Stimulated activated naive CD8-positive, alpha-beta T cell treated with anti-CD3 and anti-CD28 coated beads, Interleukin-15, amount 100 ng/mL, for 72 hours (primary cell): ENCODE data around the gene SUPT20H.

Experiments used
- ATAC-seq: fragments of 150-1000 bp; cut with Tn5 transposase; 2 replicates; pipeline ENCODE4 v1.10.0; 2021; ENCODE audit warnings: mild to moderate bottlenecking, moderate library complexity
- DNase-seq, 2 donors: peaks; one replicate each; pipeline ENCODE4 v3.0.0; 2021 to 2022
- H3K27ac Mint-ChIP-seq, 2 donors: one replicate each; pipeline ENCODE4 v1.8.0; 2022; ENCODE audit warnings: mild to moderate bottlenecking in 2 of 2, mixed read lengths in 2 of 2, moderate library complexity in 2 of 2
- H3K27me3 Mint-ChIP-seq: one replicate; pipeline ENCODE4 v1.8.0; 2022; ENCODE audit warnings: mixed read lengths
- H3K4me1 Mint-ChIP-seq: one replicate; pipeline ENCODE4 v1.8.0; 2022; ENCODE audit warnings: mild to moderate bottlenecking, mixed read lengths
- H3K4me3 Mint-ChIP-seq, 2 donors: one replicate each; pipeline ENCODE4 v1.8.0; 2022; ENCODE audit warnings: mild to moderate bottlenecking in 2 of 2, mixed read lengths in 2 of 2, moderate library complexity in 1 of 2
- H3K9me3 Mint-ChIP-seq, 2 donors: one replicate each; pipeline ENCODE4 v1.8.0; 2022; ENCODE audit warnings: mixed read lengths in 2 of 2

Gene SUPT20H

GRCh38 chr13:37046062-37046461 is 13.4 kb downstream of the SUPT20H start:
- Mint-ChIP-seq H3K4me3 (no peak overlapping the region), H3K27ac (no peak overlapping the region), H3K4me1 (no peaks in the 10 kb centered on the region), H3K27me3 (no peaks in the 10 kb centered on the region), H3K9me3 (no peaks in the 10 kb centered on the region)
- ATAC-seq (no peak), DNase-seq (no peak)

DNA sequence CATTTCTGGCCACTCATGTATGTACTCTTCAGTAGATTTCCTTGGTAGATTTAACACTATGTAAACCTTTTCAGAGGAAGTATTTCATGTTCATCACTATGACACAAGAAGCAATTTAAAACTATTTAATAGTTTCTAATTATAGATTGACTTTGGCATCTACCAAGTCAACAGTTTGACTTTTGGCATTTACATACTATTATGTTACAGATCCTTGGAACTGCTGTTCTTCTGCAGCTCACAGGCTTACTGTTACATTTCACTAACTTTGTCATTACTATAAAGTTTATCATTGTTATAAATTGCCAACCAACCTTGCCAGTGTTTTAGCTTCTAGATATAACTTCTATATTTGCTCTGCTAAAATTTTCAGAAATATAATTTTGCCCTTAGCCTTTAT is 18.7 kb downstream of the SUPT20H start:
- no peak overlapping the region for H3K27ac Mint-ChIP-seq
- no peak for DNase-seq
- no peaks in the 10 kb centered on the region for H3K4me1 Mint-ChIP-seq
- no peak overlapping the region for H3K4me3 Mint-ChIP-seq
- no peaks in the 10 kb centered on the region for H3K9me3 Mint-ChIP-seq
- no peak for ATAC-seq
- no peaks in the 10 kb centered on the region for H3K27me3 Mint-ChIP-seq

DNA sequence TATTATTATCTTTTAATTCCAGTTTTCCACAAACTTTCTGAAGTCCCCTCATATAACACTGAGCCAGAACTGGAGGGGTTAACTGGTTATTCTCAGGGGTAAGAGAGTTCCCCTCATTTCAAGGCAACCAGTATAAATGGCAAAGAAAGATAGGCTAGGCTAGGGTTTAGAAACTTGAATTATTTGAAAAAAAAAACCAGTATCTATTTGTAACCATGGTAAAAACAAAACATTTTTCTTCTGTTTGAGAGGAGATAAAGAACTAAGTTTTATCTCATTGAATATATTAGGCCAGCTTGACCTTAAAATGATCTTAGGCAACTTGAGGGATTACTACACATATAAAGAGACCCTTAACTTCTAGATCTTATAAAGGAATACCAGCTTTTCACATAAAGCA is 19.6 kb downstream of the SUPT20H start:
- ATAC-seq = no peak
- no peaks in the 10 kb centered on the region for H3K27me3 Mint-ChIP-seq

GRCh38 chr13:37037241-37037640 is 22.2 kb downstream of the SUPT20H start:
- DNase-seq (no peak), ATAC-seq (no peak)
- Mint-ChIP-seq H3K4me3 (no peak overlapping the region), H3K4me1 (no peaks in the 10 kb centered on the region), H3K9me3 (no peaks in the 10 kb centered on the region), H3K27ac (no peak overlapping the region), H3K27me3 (no peaks in the 10 kb centered on the region)

More for the DNA sequence above, 19.6 kb downstream of the SUPT20H start:
- Mint-ChIP-seq H3K9me3 (no peaks in the 10 kb centered on the region), H3K4me1 (no peaks in the 10 kb centered on the region), H3K27ac (no peak overlapping the region), H3K4me3 (no peak overlapping the region)
- no peak for DNase-seq

DNA sequence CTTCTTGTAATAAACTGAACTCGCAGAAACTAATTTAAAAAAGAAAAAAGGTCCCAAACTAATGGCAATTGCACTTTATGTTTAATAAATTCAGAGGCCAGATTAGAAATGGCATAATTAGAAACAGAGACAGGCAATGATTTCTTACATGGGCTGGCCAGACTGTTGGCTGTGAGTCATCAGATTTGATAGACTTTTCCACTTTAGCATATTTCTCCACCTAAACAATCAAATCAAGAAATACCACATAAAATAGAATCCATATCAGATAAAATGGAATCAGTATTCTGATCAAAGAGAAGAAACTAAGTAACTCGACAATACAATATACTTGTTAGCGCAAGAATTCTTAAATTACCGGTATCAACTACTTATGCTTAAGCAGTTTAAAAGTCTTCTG is 29.9 kb downstream of the SUPT20H start:
- ATAC-seq (no peak), DNase-seq (no peak)
- Mint-ChIP-seq H3K9me3 (no peaks in the 10 kb centered on the region), H3K4me3 (no peak overlapping the region), H3K27ac (no peak overlapping the region), H3K4me1 (no peaks in the 10 kb centered on the region), H3K27me3 (no peaks in the 10 kb centered on the region)

- no peaks in the 10 kb centered on the region for H3K27me3 Mint-ChIP-seq
- no peak overlapping the region for H3K4me3 Mint-ChIP-seq
- H3K4me1 Mint-ChIP-seq = no peaks in the 10 kb centered on the region
- DNase-seq = no peak
- ATAC-seq = no peak
- no peak overlapping the region for H3K27ac Mint-ChIP-seq
- no peaks in the 10 kb centered on the region for H3K9me3 Mint-ChIP-seq
Observed at GRCh38 chr13:37027639-37028038, 31.8 kb downstream of the SUPT20H start.

DNA sequence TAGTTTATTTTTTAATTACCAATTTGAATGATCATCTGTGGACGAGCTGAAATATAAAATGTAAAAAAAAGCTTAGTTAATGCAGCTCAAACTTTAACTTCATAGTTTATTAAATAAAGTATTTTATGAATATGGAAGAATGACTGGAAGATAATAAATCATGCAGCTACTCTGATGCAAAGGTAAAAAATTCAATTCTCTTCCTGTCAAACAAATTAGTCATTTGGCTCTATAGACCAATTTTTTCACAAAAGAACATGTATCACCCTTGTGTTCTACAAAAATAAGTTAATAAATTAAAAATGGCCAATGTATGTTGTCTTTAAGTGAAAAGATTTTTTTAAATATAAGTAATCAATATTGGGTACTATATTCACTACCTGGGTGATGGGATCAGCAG is 32.7 kb downstream of the SUPT20H start:
- H3K4me3 Mint-ChIP-seq = no peak overlapping the region
- no peaks in the 10 kb centered on the region for H3K4me1 Mint-ChIP-seq
- H3K27ac Mint-ChIP-seq = no peak overlapping the region
- H3K27me3 Mint-ChIP-seq = no peaks in the 10 kb centered on the region
- no peak for ATAC-seq
- no peaks in the 10 kb centered on the region for H3K9me3 Mint-ChIP-seq
- no peak for DNase-seq

GRCh38 chr13:37023871-37024270 is 35.6 kb downstream of the SUPT20H start:
- ATAC-seq (no peak), DNase-seq (no peak)
- Mint-ChIP-seq H3K9me3 (no peaks in the 10 kb centered on the region), H3K4me3 (no peak overlapping the region), H3K4me1 (no peaks in the 10 kb centered on the region), H3K27ac (peak overlapping the region in 1 of 2 donors; percentile 29), H3K27me3 (no peaks in the 10 kb centered on the region)

GRCh38 chr13:37014609-37015008 is 44.9 kb downstream of the SUPT20H start:
- peaks cover 7% of the 10 kb centered on the region for H3K4me1 Mint-ChIP-seq
- no peaks in the 10 kb centered on the region for H3K9me3 Mint-ChIP-seq
- H3K27ac Mint-ChIP-seq = no peak overlapping the region
- no peak overlapping the region for H3K4me3 Mint-ChIP-seq
- ATAC-seq (no peak), DNase-seq (no peak)
- no peaks in the 10 kb centered on the region for H3K27me3 Mint-ChIP-seq

DNA sequence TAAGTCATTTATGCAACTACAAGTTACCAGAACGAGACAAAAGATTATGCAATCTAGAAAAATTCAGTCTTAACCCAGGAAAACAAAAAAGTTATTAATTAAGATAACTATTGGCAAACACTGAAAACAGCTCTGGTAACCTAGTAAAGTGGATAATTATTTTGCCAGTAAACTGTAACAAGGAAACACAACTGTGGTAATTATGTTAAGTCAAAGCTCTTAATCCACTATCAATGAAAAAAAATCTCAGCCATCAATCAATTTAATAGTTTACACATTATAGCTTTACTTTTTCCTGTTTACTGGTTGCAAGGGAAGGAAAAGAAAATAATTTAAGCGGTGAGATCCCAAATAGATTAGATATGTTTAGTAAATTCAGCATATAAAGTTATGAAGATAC is 47.7 kb downstream of the SUPT20H start:
- ATAC-seq = no peak
- H3K9me3 Mint-ChIP-seq = no peaks in the 10 kb centered on the region
- DNase-seq = no peak
- H3K27ac Mint-ChIP-seq = no peak overlapping the region
- no peak overlapping the region for H3K4me3 Mint-ChIP-seq
- H3K4me1 Mint-ChIP-seq = peaks cover 14% of the 10 kb centered on the region
- H3K27me3 Mint-ChIP-seq = no peaks in the 10 kb centered on the region

- H3K27ac Mint-ChIP-seq = peak overlapping the region in 1 of 2 donors; percentile 6
- H3K9me3 Mint-ChIP-seq = no peaks in the 10 kb centered on the region
- peaks cover 17% of the 10 kb centered on the region for H3K4me1 Mint-ChIP-seq
- H3K27me3 Mint-ChIP-seq = no peaks in the 10 kb centered on the region
- peak; percentile 43 for ATAC-seq
- DNase-seq = no peak
- H3K4me3 Mint-ChIP-seq = no peak overlapping the region
Observed at GRCh38 chr13:37011002-37011401, 48.5 kb downstream of the SUPT20H start.

- Mint-ChIP-seq H3K4me1 (peaks cover 21% of the 10 kb centered on the region), H3K27ac (peak overlapping the region; percentile 6 to 81), H3K9me3 (no peaks in the 10 kb centered on the region)
Observed at GRCh38 chr13:37010424-37010823, 49.1 kb downstream of the SUPT20H start.

DNA sequence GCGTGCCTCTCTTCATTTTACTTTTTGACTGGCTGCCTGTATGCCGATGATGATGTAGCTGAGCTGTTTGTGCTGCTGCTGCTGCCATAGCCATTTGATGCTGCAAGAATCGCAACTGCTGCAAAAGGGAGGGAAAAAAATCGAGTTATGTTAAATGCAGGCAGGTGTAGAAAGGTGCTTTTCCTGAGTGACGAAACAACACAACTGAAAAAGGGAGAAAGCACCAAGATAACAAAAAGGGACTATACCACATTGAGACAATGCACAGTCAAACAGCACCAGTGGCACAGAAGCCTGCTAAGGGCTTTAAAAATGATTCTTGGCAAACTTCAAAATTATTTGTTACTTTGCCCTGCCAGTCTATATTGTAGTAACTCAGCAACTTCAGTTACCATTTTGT is 49.8 kb downstream of the SUPT20H start:
- ATAC-seq = no peak
- Mint-ChIP-seq H3K27ac (no peak overlapping the region), H3K4me1 (peaks cover 27% of the 10 kb centered on the region), H3K4me3 (no peak overlapping the region), H3K27me3 (no peaks in the 10 kb centered on the region), H3K9me3 (no peaks in the 10 kb centered on the region)
- DNase-seq = no peak

More at GRCh38 chr13:37010424-37010823, 49.1 kb downstream of the SUPT20H start:
- ATAC-seq = no peak
- Mint-ChIP-seq H3K4me3 (no peak overlapping the region), H3K27me3 (no peaks in the 10 kb centered on the region)
- no peak for DNase-seq

GRCh38 chr13:37001921-37002250 is 57.6 kb downstream of the SUPT20H start:
- ATAC-seq (no peak), DNase-seq (no peak)
- peaks cover 36% of the 10 kb centered on the region for H3K4me1 Mint-ChIP-seq
- peak overlapping the region; percentile 97 to 99 for H3K4me3 Mint-ChIP-seq
- H3K27me3 Mint-ChIP-seq = no peaks in the 10 kb centered on the region
- peak overlapping the region; percentile 100 for H3K27ac Mint-ChIP-seq
- no peaks in the 10 kb centered on the region for H3K9me3 Mint-ChIP-seq

GRCh38 chr13:36999054-36999714 is 60.3 kb downstream of the SUPT20H start, which contains the start of gene ALG5:
TSS of gene ALG5 (minus strand) at chr13:36999340. CDS start at chr13:36999300, 40 bp downstream.
- H3K27me3 Mint-ChIP-seq = no peaks in the 10 kb centered on the region
- peak; percentile 79 for ATAC-seq
- DNase-seq = peak; percentile 92 to 95
- no peaks in the 10 kb centered on the region for H3K9me3 Mint-ChIP-seq
- H3K4me3 Mint-ChIP-seq = peak within 1 kb of the TSS; percentile 97 to 99
- peaks cover 38% of the 10 kb centered on the region for H3K4me1 Mint-ChIP-seq
- peak within 1 kb of the TSS; percentile 100 for H3K27ac Mint-ChIP-seq

- Mint-ChIP-seq H3K9me3 (no peaks in the 10 kb centered on the region), H3K4me1 (peaks cover 38% of the 10 kb centered on the region), H3K27me3 (no peaks in the 10 kb centered on the region), H3K4me3 (peak overlapping the region; percentile 97 to 99), H3K27ac (peak overlapping the region; percentile 100)
- ATAC-seq = no peak
- peak; percentile 16 to 30 for DNase-seq
Observed at GRCh38 chr13:36998624-36999041, 60.9 kb downstream of the SUPT20H start.
